NCI-H2029 treated with DMSO at 0.1 percent for 48 hours (cell line): ENCODE data around the gene TSEN15.
"Not testable (repeated sequence)": the region's sequence is repeated elsewhere in the genome, so short reads cannot be mapped to it uniquely, and the experiment has no call there.

Experiments
- DNase-seq: peaks from one replicate; lab custom pipeline; 2025; lab: John Stamatoyannopoulos, UW

Gene TSEN15

DNA sequence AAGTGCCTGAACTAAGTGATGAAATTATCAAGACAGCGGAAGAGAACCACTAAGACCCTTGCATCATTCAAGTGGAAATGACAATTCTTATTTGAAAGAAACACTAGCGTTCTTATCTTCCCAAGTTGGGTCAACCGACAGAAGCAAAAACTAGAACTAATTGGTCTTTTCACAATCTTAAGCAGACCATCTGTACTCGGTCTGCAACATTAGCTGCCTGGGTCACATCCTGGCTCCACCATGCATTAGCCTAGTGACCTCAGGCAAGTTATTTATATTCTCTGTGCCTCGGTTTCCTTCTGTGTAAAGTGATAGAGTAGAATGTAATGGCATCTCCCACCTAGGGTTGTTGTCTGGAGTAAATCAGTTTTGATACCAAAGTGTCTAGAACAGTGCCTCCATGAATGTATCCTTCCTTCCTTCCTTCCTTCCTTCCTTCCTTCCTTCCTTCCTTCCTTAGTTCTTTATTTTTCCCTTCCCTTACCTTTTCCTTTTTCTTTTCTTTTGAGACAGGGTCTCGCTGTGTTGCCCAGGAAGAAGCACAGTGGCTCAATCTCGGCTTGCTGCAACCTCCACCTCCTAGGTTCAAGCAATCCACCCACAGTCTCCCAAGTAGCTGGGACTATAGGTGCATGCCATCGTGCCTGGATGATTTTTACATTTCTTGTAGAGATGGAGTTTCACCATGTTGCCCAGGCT lies 20.0 kb upstream of the TSEN15 start:
- no peak for DNase-seq

DNA sequence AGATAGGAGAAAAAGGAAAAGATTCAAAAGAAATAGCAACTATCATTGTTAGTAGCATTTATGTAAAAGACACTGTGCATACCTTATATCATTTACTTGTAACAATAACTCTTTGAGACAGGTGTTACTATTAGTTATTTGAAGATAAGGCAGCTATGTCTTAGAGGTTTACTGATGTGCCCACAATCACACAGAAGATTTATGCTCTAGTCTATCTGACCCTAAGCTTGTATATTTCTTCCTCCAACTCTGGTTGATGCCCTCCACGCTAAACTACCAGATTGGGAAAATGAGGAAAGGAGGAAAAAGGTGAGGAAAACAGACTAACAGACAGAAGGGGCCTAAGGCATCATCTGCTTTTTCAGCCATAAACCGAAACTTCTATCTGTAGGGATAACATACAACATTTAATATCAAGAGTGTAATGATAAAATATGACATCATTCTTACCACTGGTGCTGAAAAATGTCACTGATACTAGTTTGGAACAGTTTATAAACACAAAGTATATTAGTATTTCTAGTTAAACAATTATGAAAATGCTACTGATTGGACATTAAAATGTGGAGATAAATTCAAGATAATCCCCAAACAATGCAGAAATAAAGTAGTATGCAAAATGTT lies 19.1 kb upstream of the TSEN15 start:
- no peak for DNase-seq

DNA sequence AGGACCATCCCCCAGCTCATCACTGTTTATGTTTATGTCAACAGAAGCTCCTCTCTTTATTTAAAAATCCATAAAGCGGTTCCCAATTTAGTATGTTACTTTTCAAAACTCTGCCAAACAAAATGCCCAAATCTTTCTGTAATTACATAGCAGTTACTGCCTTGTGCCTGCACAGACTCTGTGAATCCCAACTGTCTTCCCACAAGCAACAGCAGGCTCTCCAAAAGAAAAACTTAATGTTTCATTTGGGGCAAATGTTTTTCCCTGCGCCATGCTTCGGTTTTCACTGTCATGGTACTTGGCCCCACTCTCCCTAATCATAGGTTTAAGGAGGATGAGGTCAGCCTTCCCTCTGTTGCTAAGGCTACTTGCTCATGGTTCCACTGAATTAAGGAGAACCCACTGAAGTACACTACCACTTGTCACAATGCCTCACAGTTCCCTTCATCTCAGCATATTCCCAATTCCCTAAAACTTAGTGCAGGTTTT lies 18.6 kb upstream of the TSEN15 start:
- DNase-seq, result no peak

DNA sequence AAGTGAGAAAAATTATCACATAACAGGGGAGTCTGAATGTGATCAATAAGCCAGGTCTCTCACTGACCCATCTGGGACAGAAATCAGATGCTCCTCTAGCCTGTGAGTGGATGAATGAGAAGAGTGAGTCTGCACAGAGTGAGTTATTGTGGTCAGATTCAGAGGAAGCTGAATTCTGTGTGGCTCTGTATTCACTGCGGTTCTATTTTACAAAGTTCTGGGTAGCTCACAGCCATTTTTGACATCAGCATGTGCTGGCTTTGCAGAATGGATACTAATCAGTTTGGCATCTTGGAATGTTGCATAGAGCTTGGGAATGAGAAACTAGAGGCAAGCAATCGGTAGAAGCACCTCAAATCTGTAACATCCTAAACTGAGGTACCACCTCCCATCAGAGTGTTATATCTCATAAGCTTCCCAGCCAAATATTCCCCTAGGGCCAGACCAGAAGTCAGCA lies 17.8 kb upstream of the TSEN15 start:
- DNase-seq, result no peak

DNA sequence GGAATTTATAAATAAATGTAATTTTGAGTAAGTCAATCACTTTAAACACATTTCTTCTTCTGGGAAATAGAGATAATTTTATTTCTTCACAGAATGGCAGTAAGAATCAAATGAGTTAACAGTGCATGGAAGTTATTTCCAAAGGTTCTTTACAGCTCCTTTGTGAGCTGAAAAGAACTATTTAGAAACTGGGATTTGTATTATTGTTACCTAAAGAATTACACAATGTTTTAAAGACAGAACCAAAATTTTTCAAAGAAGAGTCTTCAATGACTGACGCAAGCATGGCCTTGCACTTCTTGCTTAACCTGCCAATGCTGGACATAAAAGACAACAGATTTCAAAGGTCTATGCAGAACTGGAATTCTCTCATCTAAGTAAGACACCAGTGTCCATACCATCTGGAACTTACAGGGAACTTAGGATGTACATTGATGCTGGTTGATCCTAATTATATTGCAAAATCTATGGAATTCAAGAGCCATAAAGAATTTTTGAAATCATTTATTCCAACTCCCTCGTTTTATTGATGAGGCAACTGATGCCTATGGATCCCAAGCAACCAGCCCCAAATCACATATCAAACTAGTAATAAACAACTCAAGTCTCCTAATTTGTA lies 16.7 kb upstream of the TSEN15 start:
- no peak for DNase-seq

DNA sequence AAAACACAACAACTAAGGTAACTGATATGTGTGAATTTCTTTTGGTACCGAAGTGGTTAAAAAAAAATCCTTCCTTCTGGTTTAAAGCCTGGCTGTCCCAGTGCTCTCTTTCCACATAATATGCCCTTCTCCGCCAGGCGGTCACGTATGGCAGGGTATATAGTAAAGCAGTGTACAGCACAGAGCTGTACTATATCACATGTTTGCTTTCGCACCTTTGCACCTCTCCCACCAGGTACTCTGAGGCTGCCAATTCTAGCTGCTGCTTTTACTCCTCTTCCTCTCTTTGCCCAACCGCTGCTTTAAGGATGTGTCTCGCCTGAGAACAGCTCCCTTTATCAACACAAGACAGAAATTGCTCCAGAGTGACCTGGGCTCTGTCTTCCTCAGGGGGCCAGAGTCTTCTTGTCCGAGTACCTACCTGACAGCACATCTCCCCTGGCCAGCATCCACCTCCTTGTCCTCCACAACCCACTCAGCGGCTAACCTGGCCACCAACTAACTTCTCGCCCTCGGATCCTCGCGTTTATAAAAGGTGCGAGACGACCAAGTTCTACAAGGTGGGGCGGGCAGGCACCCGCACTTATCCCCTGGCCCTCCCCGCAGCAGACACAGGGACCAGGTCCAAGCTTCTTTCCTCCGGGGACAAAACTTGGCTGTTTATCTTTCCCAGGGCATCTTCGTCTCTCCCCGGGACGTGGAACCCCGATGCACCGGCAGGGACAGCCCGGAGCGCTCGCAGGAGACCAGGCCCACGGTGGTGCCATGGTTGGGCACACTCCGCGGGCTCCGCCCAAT lies 15.6 kb upstream of the TSEN15 start:
- no peak for DNase-seq

DNA sequence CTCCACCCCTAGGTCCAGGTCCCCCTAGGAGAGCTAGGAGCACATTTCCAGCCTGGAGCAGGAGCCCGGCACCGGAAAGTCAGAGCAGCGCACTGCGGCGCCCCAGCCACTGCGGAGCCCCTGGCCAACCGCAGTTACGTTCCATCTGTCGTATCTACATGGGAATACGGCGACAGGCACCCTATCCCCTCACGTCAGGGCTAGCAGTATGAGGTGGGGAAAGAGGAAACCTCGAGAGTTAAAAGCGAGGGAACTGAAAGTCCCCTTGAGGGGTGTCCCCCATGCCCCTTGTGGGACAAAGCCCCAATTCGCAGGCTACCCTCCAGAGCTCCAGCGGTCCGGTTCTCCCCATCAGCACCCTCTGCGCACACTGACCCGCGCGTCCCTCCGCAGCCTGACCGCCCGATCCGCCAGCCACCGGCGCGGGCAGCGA lies 15.0 kb upstream of the TSEN15 start:
- DNase-seq, result no peak

DNA sequence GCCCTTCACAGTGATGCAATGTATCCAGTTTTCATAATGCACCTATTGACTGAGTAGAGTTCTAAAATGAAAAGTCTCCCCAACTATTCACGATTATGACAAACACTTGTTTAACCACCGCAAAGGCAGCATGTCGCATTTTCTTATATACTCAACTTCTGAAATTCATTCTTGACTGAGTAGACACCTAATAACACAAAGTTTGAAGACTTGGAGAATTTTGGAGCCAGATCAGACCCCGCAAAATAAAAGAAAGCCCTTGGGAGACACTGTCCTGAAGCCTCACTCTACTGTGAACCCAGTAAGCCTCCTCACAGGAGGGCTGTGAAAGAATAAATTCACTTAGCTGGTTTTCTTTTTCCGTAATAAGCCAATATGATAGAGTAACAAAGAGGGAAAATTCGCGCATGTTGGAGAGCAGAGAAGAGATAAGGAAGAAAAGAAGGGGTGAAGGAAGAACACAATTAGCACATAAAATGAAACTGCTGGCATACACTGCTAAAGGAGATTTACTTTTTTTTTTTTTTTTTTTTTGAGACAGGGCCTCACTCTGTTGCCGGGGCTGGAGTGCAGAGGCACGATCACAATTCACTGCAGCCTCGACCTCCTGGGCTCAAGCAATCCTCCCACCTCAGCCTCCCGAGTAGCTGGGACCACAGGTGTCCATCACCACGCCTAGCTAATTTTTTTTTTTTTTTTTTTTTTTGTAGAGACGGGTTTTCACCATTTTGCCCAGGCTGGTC lies 13.5 kb upstream of the TSEN15 start:
- DNase-seq, result no peak

DNA sequence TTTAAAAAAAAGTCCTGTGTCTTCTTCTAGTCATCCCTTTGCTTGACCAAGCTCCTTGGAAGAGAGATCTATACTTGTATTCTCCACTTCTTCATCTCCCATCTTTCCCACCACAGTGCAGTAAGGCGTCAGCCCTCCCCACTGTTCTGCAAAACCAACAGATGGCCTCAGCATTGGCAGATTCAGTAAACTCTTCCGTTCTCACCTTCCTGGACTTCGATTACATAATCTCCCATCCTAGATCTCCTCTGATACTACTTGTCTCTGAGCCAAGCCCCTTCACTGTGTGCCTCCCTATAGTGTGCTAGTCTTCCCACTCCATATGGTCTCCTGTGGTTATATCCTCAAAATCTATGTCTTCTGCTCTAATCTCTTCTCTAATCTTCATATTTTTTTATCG lies 12.4 kb upstream of the TSEN15 start:
- no peak for DNase-seq

DNA sequence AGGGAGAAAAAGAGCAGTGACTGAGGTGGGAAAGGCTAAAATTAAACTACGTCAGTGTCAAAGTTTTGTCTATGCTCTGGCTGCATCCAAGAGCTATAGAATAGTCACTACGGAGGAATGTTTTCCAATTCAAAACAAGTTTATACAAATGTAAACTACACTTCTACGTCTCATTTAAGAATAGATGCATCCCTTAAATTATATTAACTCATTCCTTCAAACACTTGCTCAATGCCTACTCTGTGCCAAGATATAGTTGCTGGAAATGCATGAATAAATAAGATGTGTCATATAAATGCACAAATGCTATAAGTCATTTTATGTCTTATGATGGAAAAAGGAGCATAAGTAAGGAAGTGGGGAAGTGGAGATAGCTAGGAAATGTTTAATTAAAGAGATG lies 9.8 kb upstream of the TSEN15 start:
- no peak for DNase-seq

DNA sequence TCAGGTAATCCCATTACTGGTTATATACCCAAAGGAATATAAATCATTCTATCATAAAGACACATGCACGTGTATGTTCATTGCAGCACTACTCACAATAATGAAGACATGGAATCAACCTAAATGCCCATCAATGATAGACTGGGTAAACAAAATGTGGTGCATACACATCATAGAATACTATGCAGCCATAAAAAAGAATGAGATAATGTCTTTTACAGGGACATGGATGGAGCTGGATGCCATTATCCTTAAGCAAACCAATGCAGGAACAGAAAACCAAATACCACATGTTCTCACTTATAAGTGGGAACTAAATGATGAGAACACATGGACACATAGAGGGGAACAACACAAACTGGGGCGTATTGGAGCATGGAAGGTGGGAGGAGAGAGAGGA lies 8.2 kb upstream of the TSEN15 start:
- not testable (repeated sequence) for DNase-seq

DNA sequence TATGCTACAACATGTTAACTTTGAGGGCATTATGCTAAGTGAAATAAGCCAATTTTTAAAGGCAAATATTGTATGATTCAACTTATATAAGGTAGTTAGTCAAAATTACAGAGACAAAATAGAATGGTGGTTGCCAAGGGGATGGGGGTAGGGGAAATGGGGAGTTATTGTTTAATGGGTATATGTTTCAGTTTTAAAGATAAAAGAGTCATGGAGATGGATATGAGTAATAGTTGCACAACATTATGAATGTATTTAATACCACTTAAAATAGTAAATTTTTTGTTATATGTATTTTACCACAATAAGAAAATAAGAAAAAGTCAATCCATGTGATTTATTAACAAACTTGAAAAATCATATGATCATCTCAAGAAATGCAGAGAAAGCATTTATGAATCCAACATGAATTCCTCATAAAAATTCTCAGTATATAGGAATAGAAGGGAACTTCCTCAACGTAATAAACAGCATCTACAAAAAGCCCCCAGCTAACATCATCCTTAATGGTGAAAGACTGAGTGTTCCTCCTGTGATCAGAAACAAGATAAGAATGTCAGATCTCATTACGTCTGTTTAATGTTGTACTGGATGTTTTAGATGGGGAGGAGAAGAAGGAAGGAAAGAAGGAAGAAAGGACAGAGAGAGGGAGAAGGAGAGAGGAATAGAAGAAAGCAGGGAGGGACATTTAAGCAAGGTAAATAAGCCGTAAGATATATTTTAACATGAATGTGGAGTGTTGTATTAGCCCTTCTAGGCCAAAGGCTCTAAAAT lies 6.7 kb upstream of the TSEN15 start:
- no peak for DNase-seq

DNA sequence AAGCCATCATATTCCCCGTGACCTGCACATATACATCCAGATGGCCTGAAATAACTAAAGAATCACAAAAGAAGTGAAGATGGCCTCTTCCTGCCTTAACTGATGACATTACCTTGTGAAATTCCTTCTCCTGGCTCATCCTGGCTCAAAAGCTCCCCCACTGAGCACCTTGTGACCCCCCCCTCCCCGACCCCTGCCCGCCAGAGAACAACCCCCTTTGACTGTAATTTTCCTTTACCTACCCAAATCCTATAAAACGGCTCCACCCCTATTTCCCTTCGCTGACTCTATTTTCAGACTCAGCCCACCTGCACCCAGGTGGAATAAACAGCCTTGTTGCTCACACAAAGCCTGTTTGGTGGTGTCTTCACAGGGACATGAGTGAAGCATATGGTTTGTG lies 4.0 kb upstream of the TSEN15 start:
- DNase-seq, result not testable (repeated sequence)

DNA sequence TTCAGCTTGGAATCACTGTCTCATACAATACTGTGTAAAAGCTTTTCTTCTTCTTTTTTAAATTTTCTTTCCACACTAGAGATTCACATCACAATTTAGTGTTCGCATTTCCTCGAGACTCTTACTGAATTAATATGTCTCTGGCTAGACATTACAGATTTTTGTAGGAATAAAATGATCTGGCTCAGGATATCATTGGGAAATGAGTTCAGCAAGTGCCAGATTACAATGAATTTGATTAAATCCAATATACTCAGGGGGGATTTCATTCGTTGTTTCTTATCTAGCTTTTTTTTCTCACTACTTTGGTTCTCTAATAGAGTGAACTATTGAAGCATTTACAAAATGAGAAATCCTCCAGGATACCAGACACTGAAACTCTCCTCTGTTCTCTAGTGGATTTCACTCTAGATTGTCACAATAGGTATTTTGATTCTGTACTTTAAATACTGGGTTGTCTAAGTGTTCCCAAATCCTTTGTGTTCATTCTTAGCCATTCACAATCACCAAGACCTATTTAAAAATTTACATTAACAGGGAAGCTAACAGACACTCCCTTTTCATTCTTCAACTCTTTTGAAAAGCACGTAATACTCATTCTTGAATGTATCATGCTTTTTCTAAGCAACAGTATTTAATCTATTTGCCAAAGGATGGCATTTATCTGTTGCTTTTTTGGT lies 2.8 kb upstream of the TSEN15 start:
- DNase-seq, result no peak

DNA sequence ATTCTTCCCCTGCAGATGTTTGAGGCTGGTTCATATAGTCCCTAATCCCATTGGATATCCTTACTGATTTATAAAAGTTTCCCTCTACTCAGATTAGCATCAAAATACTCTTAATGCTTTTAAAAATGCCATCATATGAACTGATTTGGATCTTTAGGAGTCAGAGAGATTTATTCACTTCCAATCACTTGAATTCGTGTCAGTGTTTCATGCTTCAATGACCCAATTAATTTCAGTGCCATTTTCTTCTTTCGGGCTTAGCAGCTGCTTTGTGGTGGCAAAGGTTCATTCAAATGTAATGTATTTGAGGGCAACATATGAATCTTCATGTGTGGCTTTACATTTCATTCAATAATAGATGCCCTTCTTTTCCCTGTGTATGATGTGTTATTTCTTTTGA lies 2.2 kb upstream of the TSEN15 start:
- DNase-seq, result no peak

DNA sequence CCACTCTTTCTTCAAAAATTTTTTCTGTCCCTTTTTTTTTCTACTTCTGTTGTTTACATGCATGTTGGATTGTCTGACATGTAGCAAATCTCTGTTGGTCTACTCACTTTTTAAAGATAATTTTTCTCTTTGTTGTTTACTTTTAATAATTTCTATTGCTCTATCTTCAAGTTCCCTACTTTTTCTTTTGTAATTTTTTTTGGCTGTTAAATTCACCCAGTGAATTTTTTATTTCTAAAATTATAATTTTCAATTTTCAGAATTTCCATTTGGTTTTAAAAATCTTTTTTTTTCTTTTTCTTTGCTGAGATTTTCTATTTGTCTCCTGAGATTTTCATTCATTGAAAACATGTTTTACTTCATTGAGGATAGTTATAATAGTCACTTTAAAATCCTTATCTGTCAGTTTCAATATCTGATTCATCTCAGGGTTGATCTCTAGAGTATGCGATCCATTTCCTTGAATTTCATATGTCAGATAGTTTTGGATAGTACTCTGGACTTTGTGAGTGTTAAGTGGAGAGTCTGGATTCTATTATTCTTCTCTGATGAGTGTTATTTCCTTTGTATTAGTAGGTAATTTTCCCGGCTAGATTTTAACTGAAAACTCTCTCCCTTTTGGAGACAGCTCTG lies 1.6 kb upstream of the TSEN15 start:
- no peak for DNase-seq

DNA sequence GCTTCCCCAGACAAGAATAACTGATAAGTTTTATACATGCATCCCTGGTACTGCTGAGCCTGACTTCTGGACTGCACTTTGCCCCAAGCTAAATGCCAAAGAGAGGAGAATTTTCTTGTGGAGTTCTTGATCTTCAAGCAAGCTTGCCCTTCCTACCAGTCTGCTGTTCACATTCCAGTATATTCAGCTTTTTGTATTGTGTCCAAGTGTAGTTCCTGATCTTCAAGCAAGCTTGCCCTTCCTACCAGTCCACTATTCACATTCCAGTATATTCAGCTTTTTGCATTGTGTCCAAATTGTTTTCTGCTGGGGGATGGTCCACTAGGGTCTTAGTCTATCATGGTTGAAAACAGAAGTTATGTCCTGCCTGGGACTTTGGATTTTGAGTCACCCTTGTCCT lies 894 bp upstream of the TSEN15 start:
- DNase-seq, result no peak

DNA sequence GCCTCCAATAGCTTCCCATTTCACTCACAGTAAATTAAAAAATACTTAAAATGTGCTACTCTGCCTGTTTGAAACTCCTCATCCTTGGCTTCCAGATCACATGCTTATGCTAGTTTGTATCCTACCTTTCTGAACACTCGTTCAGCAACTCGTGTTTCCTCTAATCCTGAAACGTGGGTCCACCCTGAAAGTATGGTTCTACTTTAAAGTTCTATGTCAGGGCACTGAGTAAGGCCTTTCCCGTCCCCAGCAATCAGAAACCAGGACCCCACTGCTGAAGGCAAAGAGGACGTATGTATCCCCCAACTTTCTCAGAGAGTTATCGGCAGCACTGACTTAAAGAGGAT lies 419 bp upstream of the TSEN15 start:
- no peak for DNase-seq

DNA sequence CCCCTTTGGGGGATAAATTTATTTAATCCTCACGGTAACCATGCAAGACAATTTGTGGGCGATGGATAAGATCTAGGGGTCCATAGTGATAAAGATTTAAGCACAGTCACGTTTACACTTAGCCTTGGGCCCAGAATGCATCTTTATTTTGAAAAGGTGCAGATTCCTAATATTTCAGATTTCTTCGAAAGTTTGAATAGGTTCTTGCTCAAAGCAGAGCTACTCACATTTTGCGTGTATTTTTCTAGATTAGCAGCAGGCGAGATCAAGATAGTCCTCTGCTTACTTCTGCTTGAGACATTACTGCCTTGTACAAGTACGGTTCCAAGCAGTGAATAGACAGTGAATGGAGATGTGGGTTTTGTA lies 647 bp downstream of the TSEN15 start:
- no peak for DNase-seq

DNA sequence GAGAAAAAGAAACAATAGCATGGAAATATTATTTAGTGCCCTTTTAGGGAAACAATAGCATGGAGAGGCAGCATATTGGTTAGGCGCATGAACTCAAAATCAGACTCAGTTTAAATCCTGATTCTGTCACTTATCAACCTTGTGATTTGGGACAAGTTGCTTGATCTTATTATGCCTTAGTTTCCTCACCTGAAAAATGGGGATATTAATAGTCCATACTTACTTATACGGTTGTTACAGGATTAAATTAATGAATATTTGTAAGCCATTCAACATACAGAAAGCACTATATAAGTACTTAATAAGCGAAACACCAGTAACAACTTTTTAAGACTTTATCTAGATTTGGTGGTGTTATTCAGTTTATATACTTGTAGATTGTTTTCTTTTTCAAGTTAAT lies 1.2 kb downstream of the TSEN15 start:
- no peak for DNase-seq
